8988T (cell line): ENCODE data around the gene MCTP2.
A peak's percentile ranks its signal among the peaks of the same experiment; 100 is the strongest.

Experiments
- DNase-seq: peaks from one replicate; pipeline ENCODE4 v3.0.0; 2011

MCTP2 gene, protein sequence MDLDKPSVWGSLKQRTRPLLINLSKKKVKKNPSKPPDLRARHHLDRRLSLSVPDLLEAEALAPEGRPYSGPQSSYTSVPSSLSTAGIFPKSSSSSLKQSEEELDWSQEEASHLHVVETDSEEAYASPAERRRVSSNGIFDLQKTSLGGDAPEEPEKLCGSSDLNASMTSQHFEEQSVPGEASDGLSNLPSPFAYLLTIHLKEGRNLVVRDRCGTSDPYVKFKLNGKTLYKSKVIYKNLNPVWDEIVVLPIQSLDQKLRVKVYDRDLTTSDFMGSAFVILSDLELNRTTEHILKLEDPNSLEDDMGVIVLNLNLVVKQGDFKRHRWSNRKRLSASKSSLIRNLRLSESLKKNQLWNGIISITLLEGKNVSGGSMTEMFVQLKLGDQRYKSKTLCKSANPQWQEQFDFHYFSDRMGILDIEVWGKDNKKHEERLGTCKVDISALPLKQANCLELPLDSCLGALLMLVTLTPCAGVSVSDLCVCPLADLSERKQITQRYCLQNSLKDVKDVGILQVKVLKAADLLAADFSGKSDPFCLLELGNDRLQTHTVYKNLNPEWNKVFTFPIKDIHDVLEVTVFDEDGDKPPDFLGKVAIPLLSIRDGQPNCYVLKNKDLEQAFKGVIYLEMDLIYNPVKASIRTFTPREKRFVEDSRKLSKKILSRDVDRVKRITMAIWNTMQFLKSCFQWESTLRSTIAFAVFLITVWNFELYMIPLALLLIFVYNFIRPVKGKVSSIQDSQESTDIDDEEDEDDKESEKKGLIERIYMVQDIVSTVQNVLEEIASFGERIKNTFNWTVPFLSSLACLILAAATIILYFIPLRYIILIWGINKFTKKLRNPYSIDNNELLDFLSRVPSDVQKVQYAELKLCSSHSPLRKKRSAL

DNA sequence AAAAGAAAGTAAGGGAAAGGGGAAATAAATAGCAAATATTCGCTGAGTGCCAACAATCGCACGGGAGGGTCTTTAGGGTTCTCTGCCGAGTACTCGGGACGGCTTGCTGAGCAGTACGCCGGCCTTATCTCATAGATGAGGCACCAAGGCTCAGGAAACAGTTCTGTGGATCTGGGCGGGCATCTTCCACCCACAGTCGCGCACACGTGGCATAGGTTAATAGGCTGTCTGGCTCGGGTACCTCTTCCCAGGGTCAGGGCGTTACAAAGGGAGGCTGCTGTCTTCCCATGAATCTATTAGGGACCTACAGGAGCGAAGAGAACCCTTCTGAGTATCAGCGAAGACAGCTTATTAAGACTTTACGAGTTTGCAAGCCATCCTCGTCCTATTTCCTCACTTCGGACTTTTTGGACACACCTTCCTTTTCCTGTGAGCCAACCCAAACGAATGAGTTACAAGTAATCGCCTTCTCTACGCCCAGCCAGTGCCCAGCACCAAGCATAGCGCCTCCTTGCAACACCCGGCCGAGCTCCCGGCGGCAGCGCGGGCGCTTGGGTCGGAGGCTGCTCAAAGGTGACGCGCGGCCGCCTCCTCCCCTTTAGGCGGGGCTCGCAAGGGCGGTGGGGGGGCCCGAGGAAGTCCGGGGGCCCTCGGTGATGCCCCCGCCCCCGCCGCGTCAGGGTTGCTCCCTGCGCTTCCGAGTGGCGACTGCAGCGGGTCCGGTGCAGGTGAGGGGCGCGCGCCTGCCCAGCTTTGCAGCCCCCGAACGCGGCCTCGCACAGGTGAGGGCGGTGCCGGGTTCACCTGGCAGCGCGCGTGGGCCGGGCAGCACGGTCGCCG, at the start of gene MCTP2:
Gene MCTP2, plus strand, starts transcription at position 679 of the 840 bp plus-strand sequence. CDS start 66,705 bp downstream, outside the sequence.
- peak; percentile 22 for DNase-seq

DNA sequence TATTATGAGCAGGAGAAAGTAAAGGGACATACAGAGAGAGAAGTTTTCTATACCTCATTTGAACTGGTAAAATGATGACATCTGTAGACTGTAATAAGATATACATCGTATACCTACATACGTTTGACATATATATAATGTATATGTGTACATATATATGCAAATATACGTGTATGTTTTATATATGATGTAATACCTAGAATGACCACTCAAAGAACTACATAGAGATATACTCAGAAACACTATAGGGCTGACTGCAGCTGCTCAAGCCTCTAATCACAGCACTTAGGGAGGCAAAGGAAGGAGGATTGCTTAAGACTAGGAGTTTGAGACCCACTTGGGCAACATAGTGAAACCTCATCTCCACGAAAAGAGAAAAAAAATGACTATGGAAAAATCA, 48.5 kb upstream of the MCTP2 start:
- DNase-seq = no peak

DNA sequence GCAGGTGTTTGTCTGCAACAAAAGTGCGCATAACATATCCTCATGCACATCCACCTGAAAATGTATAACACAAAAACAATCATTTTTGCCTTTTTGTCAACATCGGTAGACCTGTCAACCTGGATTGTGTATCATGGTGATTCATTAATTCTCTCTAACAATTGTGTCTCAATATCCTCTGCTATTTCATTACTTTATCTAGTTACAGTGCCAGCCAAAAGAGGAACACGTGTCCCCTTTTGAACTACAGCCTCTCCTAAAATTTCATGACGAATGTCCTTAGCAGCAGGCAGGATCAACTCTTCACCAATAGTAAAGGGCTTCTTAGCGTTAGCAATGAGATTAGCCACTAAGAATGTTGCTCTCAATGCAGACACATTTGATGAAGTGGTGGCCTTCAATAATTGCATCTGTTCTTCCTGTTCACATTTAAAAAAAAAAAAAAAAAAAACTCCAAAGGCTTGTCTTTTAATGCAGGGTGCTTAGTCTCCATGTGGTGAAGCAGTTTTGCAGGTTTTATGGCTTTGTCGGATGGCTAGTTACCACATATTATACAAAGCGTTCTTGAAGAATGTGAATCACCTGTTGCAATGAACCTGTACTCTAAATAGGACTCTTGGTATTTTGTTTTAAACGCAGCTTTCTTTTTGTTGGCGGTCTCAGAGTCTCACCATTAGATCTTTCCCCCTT, 45.7 kb upstream of the MCTP2 start:
- no peak for DNase-seq

DNA sequence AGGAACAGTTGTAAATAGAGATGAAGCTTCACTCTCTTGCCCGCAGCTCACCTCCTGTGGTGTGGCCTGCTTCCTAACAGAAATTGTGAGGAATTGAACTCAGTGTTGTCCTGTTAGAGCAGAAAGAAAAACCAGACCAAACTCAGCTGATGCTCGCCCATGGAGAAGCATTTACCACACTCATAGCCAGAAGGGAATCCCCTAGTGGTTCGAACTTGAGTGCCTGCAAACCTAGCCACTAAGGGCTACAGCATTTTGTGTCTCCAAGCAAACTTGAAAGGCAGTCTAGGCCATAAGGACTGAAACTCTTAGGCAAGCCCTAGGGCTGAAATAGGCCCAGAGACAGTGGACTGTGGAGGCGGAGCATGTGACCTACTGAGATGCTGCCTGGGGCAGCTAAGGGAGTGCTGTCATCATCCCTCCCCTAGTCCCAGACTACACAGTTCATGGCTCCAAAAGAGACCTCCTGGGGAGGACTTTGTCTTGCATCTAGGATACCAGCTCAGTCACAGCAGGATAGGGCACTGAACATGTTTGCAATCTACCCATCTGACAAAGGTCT, 44.5 kb upstream of the MCTP2 start:
- no peak for DNase-seq

DNA sequence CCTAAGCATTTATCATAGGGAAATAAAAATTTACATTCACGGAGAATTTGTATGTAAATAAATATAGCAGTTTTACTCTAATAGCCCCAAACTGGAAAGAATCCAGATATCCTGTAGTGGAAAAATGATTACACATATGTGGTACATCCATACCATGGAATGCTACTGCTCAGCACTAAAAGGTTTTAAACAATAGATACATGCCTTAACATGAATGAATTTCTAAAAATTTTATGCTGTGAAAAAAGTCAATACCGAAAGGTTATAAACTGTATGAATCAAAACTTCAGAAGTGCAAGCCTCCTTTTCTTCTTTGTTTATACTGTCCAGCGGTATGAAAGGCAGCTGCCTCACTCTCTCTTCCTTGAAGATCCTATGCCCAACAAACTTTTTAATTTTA, 37.5 kb upstream of the MCTP2 start:
- DNase-seq = no peak

DNA sequence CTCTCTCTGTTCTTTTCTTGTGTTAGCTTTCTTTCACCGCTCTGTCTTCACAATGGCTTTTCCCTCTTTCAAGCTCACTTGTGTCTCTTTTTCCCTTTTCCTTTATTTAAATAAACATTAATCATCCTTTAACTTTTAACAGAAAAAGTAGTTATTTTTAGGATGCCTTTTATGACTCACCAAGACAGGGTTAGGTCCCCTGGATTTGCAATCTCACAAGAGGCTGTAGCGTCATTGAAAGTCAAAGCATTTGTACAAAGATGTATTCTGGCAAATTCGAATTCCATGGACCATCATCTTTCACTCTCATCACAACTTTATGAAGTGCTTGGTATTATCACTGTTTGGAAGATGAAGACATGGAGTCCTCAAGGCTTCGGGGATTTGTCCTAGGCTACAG, 34.8 kb upstream of the MCTP2 start:
- no peak for DNase-seq

DNA sequence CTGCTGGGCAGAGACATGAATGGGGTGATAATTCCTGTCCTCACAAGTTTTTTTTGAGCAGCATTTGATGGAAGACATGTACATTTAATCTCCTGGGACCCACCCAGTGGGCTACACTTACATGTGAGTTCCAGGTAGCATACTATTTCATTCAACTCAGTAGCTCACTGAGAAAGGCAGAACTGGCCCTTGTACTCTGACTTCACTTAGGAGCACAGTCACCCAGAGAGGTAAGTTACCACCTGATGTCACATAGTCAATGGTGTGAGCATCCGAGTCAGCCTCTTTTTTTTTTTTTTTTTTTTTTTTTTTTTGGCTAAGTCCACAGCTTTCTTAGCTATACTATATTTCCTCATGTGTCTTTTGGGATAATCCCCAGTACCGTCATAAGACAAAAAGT, 32.7 kb upstream of the MCTP2 start:
- no peak for DNase-seq

DNA sequence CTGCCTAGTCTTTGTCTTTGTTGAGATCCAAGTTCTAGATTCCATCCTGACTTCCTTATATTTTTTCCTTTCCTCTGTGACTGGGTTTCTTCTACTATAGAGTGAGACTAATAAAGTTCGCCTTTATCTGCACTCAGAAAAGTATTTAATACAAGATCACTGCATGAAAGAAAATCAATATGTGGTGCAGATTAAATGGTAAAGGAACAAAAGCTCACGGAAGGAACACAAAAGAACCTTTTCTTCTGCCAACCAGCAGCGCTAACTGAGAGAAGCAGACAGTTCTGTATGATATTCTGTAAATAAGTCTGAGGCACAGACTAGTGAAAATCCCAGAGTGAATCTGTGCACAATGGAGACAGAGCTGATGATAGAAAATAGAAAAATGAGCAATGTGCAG, 31.6 kb upstream of the MCTP2 start:
- DNase-seq = no peak

DNA sequence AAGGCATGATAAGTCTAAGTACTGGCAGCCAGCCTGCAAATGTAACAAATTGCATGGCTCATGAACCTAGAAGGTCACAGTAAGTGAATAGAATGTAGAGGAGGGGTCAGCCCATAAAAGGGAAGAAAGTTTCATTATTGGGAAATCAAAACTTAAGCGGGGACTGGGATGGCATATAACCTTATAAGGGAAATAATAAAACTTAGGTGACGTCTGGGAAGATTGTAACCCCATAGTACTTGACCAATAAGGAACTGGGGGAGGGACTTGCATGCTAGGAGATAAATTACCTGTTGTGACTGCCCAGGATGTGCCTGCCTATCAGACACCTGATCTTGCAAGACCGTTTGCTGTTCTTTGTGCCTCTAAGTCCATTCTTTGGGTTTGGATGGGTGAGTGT, 28.1 kb upstream of the MCTP2 start:
- DNase-seq = no peak

DNA sequence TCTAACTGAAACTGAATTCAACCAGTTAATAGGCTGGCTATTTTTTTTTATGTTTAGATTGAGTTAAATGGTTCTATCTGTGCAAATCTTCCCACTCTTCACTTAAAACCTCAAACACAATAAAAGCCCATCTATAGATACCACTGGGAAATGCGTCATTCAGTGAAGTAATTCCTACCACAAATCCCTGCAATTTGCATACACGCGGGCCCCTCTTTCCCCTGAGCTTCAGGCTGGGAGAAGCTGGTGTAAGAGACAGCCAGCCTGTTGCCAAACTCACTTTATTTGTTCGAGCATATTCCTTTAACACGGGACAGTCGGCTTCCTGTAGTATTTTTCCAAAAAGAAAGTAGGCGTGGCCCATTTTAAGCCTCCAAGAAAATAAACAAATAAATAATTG, 26.0 kb upstream of the MCTP2 start:
- no peak for DNase-seq

DNA sequence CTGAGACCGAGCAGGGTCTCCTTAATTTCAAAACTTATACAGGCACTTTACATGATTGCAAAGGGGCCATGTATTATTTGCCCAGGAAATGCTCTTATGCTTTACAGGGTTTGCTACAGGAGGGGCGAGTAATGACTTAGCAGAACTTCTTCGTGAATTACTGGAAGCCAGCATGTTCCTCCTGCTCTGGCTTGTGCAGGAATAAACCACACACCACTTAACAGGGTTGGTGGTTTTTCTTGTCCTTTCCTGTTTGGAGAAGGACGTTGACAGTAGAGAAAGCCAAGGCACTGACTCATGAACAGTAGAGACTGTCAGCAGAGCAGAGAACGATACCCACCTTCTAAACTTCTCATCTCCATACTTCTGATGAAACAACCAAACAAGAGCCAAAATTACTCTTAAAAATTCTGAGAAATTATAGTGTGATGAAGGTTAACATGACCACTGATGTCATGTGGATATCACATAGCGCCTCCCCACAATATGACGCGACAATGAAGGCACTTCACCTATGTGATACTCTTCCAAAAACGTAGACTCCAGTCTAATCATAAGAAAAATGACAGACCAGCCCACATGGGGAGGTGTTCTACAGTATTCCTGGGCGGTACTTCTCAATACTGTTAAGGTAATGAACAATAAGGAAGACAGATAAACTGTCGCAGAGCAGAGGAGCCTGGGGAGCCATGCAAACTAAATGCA, 24.7 kb upstream of the MCTP2 start:
- no peak for DNase-seq

DNA sequence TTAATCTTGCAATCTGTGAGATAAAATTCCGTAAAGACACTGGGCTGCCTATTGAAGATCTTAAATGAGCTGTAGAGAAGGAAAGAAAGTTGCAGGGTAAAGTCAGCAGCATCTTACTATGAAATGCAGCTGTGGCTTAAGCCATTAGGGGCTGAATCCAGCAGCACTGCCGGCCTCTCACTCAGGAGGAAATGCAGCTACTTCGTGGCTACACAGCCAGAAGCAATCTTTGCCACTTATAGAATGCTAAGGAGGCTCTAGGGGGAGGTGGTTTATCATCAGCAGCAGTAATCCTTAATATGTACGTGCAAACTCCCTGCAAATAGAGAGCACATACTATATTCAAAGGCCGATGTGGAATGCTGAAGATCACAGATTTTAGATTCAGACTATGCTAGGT, 19.1 kb upstream of the MCTP2 start:
- DNase-seq = no peak

DNA sequence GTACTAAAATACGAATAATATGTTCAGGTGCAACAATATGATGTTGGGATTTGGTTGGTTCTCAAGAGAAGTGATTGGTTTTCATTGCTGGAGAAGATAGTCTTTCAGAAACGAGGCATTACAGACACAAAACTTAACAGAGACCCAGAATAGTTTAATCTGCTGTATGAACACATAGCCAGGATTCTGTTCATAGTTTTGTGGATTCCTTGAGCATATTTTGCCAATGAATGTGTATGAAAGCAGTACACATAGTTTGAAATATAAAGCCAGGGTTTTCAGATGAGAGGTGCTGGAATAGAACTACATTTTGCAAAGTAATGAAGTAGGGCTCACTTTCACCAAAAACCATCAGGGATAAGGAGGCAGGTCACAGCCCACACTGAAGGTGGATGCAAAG, 5.7 kb upstream of the MCTP2 start:
- DNase-seq = no peak

DNA sequence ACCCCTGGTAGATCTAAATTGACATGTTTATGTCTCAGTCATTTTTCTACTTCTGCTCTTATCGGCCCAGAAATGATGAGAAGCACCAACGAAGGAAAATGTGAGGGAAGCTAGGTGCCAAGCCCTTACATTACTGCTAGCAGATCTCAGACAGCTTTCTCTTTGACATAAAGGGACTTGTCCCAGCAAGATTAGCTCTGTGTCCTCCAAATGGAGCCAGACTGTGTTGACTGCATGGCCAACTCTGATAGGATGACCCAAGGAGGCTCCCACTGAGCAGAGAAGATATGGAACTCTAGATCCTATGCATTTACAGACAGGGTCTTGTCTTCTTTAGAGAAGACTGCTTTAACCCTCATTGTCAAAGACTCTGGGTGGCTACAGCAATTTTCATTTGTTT, 2.8 kb upstream of the MCTP2 start:
- no peak for DNase-seq

DNA sequence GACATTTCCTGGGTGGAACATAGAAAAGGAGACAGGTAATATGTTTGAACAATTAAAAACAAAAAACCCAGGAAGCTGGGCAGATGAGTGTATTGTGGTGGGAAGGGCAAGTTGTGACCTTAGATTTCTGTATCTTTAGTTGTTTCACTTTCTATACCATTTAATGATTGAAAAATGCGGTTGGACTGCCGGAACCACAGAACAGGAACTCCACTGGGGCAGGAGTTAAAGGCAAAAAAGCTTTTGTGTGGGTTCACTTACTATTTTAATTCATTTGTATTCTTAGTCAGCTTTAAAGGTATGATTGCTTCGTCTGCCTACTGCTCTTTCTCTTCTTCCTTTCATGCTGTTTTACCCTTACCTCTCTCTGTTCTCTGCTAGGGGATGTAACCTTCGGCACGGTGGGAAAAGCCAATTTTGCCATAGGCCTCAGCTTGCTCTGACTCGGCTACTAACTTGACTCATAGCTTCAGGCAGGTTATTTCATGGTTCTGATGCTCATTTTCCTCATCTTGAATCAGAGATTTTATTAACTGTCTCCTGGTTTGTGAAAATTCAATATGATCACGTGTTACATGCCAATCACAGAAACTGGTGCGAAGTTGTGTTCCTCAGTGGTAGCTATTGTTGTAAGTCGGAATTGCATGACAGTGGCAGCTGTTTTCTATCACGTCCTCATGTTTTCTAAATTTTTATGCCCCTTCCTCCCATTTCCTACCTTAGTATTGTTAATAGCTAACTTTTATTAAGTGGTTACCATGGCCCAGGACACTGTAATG, 1.6 kb upstream of the MCTP2 start:
- no peak for DNase-seq

DNA sequence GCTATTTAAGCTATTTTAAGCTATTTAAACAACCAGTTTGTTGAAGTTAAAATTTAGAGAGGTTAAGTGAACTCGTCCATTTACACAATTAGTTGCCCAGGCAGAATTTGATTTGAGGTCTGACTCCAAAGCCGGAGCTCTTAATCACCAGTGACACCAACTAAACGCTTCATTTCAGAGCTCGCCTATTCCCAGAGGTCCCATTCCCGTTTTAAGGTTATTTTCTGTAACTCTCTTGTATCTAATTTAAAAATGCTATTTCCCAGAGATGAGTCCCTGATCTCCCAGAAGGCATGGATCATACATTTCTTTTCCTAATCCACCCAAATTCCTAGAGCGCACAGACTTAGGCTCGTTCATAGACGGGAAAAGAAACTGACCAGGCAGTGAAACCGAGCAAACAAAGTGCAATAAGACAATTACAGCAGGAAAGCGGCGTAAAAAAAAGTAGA, 904 bp upstream of the MCTP2 start:
- DNase-seq = no peak

DNA sequence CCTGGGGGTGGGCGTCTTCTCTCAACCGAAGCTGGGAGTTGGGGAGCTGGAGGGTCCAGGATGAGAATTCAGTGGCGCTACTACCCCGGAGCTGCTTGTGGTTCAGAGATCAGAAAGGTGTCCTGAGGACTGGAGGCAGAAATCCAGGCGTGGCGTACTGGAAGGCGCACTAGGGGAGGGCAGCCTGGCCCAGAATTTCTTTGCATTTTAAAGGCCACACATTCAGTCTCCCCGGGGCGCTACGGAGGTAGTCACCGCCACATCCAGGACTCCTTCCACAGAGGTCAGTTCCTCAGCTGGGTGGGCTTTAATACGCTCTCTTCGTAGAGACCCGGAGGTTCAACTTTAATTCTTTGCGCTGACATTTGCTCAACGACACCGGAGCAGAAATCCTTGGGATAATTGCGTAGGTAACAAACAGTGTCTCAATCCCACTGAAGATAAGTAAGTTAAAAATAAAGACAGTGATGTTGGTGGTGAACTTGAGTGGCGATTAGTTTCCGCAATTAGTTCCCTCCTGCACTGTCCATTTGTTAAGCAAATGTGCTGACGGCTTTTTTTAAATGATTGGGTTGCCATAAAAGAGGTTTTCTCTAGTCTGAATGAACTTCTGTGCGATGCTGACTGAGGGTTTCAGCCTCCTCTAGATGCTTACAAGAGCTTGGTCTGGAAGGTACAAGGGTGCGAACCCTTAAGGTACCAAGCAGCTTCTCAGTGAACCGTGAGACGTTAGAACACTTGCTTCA, 535 bp downstream of the MCTP2 start:
- DNase-seq = no peak

DNA sequence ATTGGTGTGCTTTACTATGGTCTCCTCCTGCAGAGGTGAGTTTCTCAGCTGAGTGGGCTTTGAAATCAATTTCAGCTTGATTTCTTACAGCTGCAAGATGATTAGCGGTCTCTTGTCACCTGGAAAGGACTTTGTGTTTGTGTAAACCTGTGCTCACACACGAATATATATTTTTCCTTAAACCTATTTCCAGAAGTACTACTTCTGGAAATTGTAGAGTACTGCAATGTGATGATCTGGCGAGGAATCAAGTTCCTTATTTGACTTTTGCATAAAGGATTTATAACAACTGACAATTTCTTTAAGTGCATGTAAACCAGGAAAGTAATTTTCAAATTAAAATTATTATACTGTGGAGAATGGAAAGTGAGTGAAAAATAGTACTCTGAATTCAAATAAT, 2.1 kb downstream of the MCTP2 start:
- no peak for DNase-seq

DNA sequence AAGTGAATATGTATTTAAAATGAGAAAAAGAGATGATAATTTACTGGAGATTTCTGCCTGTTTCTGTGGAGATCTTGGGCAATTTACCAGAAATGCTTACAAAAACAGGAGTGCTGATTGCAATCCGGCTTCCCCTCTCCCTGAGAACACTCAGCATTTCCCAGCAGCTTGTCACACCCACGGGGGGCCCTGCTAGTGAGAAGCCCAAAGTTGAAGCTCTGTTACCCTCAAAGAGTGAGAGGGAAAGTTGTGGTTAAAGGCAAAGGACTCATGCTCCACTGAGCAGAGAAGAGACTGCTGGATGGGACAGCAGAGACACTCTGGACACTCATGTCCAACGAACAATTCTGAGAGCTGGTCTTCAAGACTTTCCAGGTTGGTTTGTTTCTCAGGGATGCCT, 2.9 kb downstream of the MCTP2 start:
- no peak for DNase-seq

DNA sequence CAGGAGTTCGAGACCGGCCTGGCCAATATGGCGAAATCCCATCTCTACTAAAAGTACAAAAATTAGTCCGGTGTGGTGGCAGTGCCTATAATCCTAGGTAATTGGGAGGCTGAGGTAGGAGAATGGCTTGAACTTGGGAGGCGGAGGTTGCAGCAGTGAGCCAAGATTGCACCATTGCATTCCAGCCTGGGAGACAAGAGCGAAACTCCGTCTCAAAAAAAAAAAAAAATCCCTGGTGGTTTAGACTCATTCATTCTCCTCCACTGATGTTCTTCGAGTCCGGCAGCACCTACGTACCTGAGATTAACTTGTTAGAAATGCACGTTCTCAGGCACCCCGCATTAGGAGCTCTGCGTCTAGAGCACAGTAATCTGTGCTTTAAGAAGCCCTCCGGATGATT, 3.7 kb downstream of the MCTP2 start:
- no peak for DNase-seq
